Panc1 (cell line): ENCODE results near the gene FAF1.

ENCODE experiments used
- TCF7L2 ChIP-seq: IDR thresholded peaks from 2 replicates; pipeline ENCODE4 v1.6.1; 2011; ENCODE audit warnings: mild to moderate bottlenecking, low read depth, low read length, inconsistent platforms
- TF ChIP-seq, protein P1 (sequence below): fragments of 450-650 bp; IDR thresholded peaks from 2 replicates; pipeline ENCODE4 v1.5.1; 2017; ENCODE audit warnings: mild to moderate bottlenecking

DNA sequence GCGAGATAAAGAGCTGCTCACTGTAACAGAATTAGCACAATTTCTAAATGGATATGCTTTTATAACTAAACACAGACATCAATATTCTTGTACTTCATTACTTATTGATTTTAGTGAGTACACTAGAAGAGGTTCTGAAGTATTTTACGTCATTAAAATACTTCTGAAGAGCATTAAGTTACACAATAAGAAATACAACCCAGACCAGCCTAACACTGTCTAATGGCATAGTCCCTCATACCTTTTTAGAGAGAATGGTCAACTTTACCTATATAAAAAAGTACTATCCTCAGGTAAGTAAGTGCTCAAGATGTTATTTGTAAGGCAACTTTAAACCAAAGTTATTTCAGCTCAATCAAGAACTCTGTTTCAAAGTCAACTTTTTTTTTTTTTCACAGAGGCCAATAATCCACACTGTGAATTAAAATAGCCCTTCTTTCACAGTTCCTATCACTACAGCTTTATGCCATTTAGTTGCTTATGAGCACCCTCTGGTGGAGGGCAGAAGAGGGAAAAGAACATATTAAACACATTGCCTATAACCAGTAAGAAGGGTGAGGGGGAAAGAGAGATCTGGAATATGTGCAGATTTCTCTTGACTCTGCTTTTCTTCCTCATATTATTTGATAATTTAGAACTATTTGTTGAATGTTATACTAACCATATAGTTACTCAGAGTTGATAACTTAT, 354.7 kb downstream of the FAF1 start:
- TF ChIP-seq, protein P1, sequence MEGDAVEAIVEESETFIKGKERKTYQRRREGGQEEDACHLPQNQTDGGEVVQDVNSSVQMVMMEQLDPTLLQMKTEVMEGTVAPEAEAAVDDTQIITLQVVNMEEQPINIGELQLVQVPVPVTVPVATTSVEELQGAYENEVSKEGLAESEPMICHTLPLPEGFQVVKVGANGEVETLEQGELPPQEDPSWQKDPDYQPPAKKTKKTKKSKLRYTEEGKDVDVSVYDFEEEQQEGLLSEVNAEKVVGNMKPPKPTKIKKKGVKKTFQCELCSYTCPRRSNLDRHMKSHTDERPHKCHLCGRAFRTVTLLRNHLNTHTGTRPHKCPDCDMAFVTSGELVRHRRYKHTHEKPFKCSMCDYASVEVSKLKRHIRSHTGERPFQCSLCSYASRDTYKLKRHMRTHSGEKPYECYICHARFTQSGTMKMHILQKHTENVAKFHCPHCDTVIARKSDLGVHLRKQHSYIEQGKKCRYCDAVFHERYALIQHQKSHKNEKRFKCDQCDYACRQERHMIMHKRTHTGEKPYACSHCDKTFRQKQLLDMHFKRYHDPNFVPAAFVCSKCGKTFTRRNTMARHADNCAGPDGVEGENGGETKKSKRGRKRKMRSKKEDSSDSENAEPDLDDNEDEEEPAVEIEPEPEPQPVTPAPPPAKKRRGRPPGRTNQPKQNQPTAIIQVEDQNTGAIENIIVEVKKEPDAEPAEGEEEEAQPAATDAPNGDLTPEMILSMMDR = peak; percentile 64; the same call in 1 of the 2 replicates
- no peak for TF ChIP-seq TCF7L2
